ENCODE results near the gene FDXACB1.

Gene FDXACB1

GRCh38 chr11:111841370-111842053 lies 37.5 kb downstream of the FDXACB1 start:
- TF ChIP-seq EZH2 (IDR thresholded peaks at IDR 0.05): no peak
- no peak overlapping the region for H3K9ac ChIP-seq (ENCODE audit: insufficient read length)
- peak; percentile 84 for DNase-seq (ENCODE audit: low read depth, low spot score)
- H3K9me3 ChIP-seq (ENCODE audit: low read depth, low read length): no peaks in the 10 kb centered on the region
- H3K36me3 ChIP-seq (ENCODE audit: insufficient read depth, low read length): peaks cover 15% of the 10 kb centered on the region
- H3K27ac ChIP-seq: no peak overlapping the region
- peak overlapping the region; percentile 2; the same call in 1 of the 2 replicates for H3K4me3 ChIP-seq

- Histone ChIP-seq H3K4me3 (no peak overlapping the region), H3K9me3 (ENCODE audit: low read depth, low read length) (no peaks in the 10 kb centered on the region), H3K36me3 (ENCODE audit: insufficient read depth, low read length) (peaks cover 21% of the 10 kb centered on the region), H3K27ac (no peak overlapping the region), H3K9ac (ENCODE audit: insufficient read length) (peak overlapping the region; percentile 9)
- DNase-seq (ENCODE audit: low read depth, low spot score): no peak
- TF ChIP-seq FOXP2 (optimal IDR thresholded peaks at IDR 0.05; ENCODE audit: control extremely low read depth, extremely low read length, insufficient read depth) (no peak), POLR2AphosphoS5 (IDR thresholded peaks at IDR 0.05; ENCODE audit: borderline replicate concordance, low read depth, low read length) (no peak), EZH2 (IDR thresholded peaks at IDR 0.05) (no peak)
Observed at GRCh38 chr11:111840143-111840542, 38.8 kb downstream of the FDXACB1 start.

- H3K36me3 ChIP-seq (ENCODE audit: insufficient read depth, low read length): peaks cover 20% of the 10 kb centered on the region
- H3K27ac ChIP-seq: no peak overlapping the region
Observed at GRCh38 chr11:111838054-111838453, 40.9 kb downstream of the FDXACB1 start.

GRCh38 chr11:111837366-111837891 lies 41.5 kb downstream of the FDXACB1 start:
- TF ChIP-seq FOXP2 (optimal IDR thresholded peaks at IDR 0.05; ENCODE audit: control extremely low read depth, extremely low read length, insufficient read depth) (no peak), EZH2 (IDR thresholded peaks at IDR 0.05) (no peak), POLR2AphosphoS5 (IDR thresholded peaks at IDR 0.05; ENCODE audit: borderline replicate concordance, low read depth, low read length) (no peak)
- Histone ChIP-seq H3K27ac (no peak overlapping the region), H3K36me3 (ENCODE audit: insufficient read depth, low read length) (peaks cover 20% of the 10 kb centered on the region), H3K4me3 (no peak overlapping the region), H3K9me3 (ENCODE audit: low read depth, low read length) (no peaks in the 10 kb centered on the region), H3K9ac (ENCODE audit: insufficient read length) (no peak overlapping the region)
- DNase-seq (ENCODE audit: low read depth, low spot score): no peak

More at GRCh38 chr11:111838054-111838453, 40.9 kb downstream of the FDXACB1 start:
- Histone ChIP-seq H3K4me3 (no peak overlapping the region), H3K9me3 (ENCODE audit: low read depth, low read length) (no peaks in the 10 kb centered on the region), H3K9ac (ENCODE audit: insufficient read length) (no peak overlapping the region)
- TF ChIP-seq FOXP2 (optimal IDR thresholded peaks at IDR 0.05; ENCODE audit: control extremely low read depth, extremely low read length, insufficient read depth): no peak
- no peak for TF ChIP-seq EZH2 (IDR thresholded peaks at IDR 0.05)
- TF ChIP-seq POLR2AphosphoS5 (IDR thresholded peaks at IDR 0.05; ENCODE audit: borderline replicate concordance, low read depth, low read length): no peak
- DNase-seq (ENCODE audit: low read depth, low spot score): no peak

- no peak overlapping the region for H3K9ac ChIP-seq (ENCODE audit: insufficient read length)
- H3K36me3 ChIP-seq (ENCODE audit: insufficient read depth, low read length): peaks cover 20% of the 10 kb centered on the region
- H3K9me3 ChIP-seq (ENCODE audit: low read depth, low read length): no peaks in the 10 kb centered on the region
- no peak overlapping the region for H3K4me3 ChIP-seq
- TF ChIP-seq FOXP2 (optimal IDR thresholded peaks at IDR 0.05; ENCODE audit: control extremely low read depth, extremely low read length, insufficient read depth) (no peak), POLR2AphosphoS5 (IDR thresholded peaks at IDR 0.05; ENCODE audit: borderline replicate concordance, low read depth, low read length) (no peak), EZH2 (IDR thresholded peaks at IDR 0.05) (no peak)
- DNase-seq (ENCODE audit: low read depth, low spot score): no peak
- H3K27ac ChIP-seq: no peak overlapping the region
Observed at GRCh38 chr11:111836721-111837120, 42.2 kb downstream of the FDXACB1 start.

GRCh38 chr11:111836162-111836561 lies 42.8 kb downstream of the FDXACB1 start:
- DNase-seq (ENCODE audit: low read depth, low spot score): no peak
- no peak overlapping the region for H3K27ac ChIP-seq
- no peak overlapping the region for H3K4me3 ChIP-seq
- TF ChIP-seq FOXP2 (optimal IDR thresholded peaks at IDR 0.05; ENCODE audit: control extremely low read depth, extremely low read length, insufficient read depth) (no peak), POLR2AphosphoS5 (IDR thresholded peaks at IDR 0.05; ENCODE audit: borderline replicate concordance, low read depth, low read length) (no peak), EZH2 (IDR thresholded peaks at IDR 0.05) (no peak)
- H3K36me3 ChIP-seq (ENCODE audit: insufficient read depth, low read length): peaks cover 20% of the 10 kb centered on the region
- H3K9me3 ChIP-seq (ENCODE audit: low read depth, low read length): no peaks in the 10 kb centered on the region
- no peak overlapping the region for H3K9ac ChIP-seq (ENCODE audit: insufficient read length)

GRCh38 chr11:111835665-111836064 lies 43.3 kb downstream of the FDXACB1 start:
- TF ChIP-seq EZH2 (IDR thresholded peaks at IDR 0.05) (no peak), POLR2AphosphoS5 (IDR thresholded peaks at IDR 0.05; ENCODE audit: borderline replicate concordance, low read depth, low read length) (no peak), FOXP2 (optimal IDR thresholded peaks at IDR 0.05; ENCODE audit: control extremely low read depth, extremely low read length, insufficient read depth) (no peak)
- Histone ChIP-seq H3K4me3 (no peak overlapping the region), H3K9ac (ENCODE audit: insufficient read length) (no peak overlapping the region), H3K9me3 (ENCODE audit: low read depth, low read length) (no peaks in the 10 kb centered on the region), H3K27ac (no peak overlapping the region), H3K36me3 (ENCODE audit: insufficient read depth, low read length) (peaks cover 20% of the 10 kb centered on the region)
- DNase-seq (ENCODE audit: low read depth, low spot score): no peak

- Histone ChIP-seq H3K4me3 (no peak overlapping the region), H3K36me3 (ENCODE audit: insufficient read depth, low read length) (peaks cover 20% of the 10 kb centered on the region), H3K27ac (no peak overlapping the region), H3K9ac (ENCODE audit: insufficient read length) (peak overlapping the region; percentile 11), H3K9me3 (ENCODE audit: low read depth, low read length) (no peaks in the 10 kb centered on the region)
- DNase-seq (ENCODE audit: low read depth, low spot score): no peak
- TF ChIP-seq FOXP2 (optimal IDR thresholded peaks at IDR 0.05; ENCODE audit: control extremely low read depth, extremely low read length, insufficient read depth) (no peak), POLR2AphosphoS5 (IDR thresholded peaks at IDR 0.05; ENCODE audit: borderline replicate concordance, low read depth, low read length) (no peak), EZH2 (IDR thresholded peaks at IDR 0.05) (no peak)
Observed at GRCh38 chr11:111834432-111835163, 44.4 kb downstream of the FDXACB1 start.
